AG09309 (cell line): ENCODE measurements around the gene ABHD12.

Experiments
- DNase-seq: peaks from one replicate; pipeline ENCODE4 v3.0.0-alpha.2; 2010; ENCODE audit warnings: low read depth
- H3K4me3 ChIP-seq: 2 replicates; pipeline ENCODE4 v1.5.1; 2011; ENCODE audit warnings: mild to moderate bottlenecking, low read depth, low read length, moderate library complexity; ENCODE audit not compliant: control insufficient read depth
- TF ChIP-seq, protein P1 (sequence below): IDR thresholded peaks from 2 replicates; pipeline ENCODE4 v1.5.1; 2011; ENCODE audit warnings: mild to moderate bottlenecking, low read depth, low read length, inconsistent platforms; ENCODE audit not compliant: insufficient read depth, control insufficient read depth; ENCODE audit errors: missing control alignments

The ABHD12 gene

DNA sequence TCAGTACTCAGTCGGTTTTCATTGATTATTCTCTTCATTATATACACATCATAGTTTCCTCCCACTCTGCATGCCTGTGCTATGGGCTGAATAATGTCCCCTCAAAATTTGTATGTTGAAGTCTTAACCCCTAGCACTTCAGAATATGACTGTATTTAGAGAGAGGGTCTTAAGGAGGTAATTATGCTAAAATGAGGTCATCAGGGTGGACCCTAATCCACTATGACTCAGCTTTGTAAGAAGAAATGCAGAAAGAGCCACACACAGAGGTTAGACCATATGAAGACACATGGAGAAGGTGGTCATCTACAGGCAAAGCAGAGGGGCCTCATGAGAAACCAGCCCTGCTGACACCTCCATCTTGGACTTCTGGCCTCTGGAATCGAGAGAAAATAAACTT lies 15.8 kb downstream of the ABHD12 start:
- H3K4me3 ChIP-seq = no peak overlapping the region
- TF ChIP-seq, protein P1, sequence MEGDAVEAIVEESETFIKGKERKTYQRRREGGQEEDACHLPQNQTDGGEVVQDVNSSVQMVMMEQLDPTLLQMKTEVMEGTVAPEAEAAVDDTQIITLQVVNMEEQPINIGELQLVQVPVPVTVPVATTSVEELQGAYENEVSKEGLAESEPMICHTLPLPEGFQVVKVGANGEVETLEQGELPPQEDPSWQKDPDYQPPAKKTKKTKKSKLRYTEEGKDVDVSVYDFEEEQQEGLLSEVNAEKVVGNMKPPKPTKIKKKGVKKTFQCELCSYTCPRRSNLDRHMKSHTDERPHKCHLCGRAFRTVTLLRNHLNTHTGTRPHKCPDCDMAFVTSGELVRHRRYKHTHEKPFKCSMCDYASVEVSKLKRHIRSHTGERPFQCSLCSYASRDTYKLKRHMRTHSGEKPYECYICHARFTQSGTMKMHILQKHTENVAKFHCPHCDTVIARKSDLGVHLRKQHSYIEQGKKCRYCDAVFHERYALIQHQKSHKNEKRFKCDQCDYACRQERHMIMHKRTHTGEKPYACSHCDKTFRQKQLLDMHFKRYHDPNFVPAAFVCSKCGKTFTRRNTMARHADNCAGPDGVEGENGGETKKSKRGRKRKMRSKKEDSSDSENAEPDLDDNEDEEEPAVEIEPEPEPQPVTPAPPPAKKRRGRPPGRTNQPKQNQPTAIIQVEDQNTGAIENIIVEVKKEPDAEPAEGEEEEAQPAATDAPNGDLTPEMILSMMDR = no peak
- no peak for DNase-seq

DNA sequence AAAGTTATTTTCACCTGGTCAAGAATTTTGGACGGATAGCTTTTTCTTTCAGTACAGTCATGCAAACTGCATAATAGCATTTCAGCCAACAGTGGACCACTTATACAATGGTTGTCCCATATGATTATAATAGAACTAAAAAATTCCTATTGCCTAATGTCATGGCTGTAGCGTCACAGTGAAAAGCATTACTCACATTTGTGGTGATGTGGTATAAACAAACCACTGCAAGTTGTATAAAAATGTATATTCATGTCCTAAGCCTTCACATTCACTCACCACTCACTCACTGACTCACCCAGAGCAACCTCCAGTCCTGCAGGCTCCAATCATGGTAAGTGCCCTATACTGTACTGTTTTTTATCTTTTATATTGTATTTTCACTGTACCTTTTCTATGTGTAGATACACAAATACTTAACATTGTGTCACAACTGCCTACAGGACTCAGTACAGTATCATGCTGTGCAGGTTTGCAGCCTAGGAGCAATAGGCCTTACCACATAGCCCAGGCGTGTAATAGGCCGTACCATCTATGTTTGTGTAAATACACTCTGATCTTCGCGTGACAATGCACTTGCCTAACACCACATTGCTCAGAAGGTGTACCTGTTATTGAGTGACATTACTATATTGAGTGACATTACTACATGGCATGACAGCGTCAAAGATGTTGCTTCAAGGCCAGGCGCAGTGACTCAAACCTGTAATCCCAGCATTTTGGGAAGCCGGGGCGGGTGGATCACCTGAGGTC lies 17.9 kb downstream of the ABHD12 start:
- TF ChIP-seq, protein P1 = no peak
- DNase-seq = peak; percentile 68
- H3K4me3 ChIP-seq = no peak overlapping the region

DNA sequence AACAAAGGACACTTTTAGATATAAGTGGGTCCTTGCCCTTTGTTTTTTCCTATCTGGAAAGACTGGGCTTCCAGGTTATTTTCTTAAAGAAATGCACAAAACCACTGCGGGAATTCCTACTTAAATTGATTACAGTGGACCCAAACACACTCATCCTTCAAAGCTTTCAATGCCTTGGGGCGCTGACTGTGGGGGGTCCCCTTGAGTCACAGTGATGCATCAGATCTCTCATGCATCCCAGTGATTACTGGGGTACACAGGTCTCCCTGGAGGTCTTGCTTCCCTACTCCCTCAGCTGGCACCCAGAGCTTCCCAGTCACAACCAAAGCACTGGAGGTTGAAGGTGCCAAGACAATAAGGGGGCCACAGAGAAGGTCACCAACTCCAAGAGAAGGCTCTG lies 20.7 kb downstream of the ABHD12 start:
- no peak for DNase-seq
- TF ChIP-seq, protein P1 = no peak

DNA sequence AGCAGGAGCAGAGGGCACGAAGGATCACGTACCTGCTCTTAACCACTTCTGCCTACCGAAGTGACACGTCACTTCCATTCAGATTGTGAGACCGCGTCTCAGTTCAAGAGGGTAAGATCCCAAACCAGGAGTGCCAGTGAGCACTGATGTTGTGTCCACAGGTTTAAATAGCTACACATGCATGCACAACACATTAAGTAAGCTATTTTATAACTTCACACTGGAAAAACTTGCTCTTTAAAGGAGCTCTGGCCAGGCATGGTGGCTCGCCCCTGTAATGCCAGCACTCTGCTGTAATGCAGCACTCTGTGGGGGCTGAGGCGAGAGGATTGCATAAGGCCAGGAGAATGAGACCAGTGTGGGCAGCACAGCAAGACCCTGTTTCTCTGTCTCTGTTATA lies 21.1 kb downstream of the ABHD12 start:
- DNase-seq = no peak
- TF ChIP-seq, protein P1 = no peak
- H3K4me3 ChIP-seq = no peak overlapping the region

More for the DNA sequence above, 20.7 kb downstream of the ABHD12 start:
- H3K4me3 ChIP-seq = no peak overlapping the region

DNA sequence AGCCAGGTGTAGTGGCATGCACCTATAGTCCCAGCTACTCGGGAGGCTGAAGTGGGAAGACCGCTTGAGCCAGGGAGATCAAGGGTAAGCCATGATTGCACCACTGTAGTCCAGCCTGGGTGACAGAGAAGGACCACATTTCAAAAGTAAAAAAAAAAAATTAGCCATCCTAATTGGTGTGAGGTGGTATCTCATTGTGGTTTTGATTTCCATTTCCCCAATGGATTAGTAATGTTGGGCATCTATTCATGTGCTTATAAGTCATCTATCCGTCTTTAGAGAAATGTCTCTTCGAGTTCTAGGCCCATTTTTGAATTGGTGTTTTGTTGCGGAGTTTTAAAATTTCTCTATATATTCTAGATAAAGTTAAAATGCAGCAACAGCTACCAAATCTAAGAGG lies 21.7 kb downstream of the ABHD12 start:
- DNase-seq = no peak
- H3K4me3 ChIP-seq = no peak overlapping the region
- TF ChIP-seq, protein P1 = no peak

DNA sequence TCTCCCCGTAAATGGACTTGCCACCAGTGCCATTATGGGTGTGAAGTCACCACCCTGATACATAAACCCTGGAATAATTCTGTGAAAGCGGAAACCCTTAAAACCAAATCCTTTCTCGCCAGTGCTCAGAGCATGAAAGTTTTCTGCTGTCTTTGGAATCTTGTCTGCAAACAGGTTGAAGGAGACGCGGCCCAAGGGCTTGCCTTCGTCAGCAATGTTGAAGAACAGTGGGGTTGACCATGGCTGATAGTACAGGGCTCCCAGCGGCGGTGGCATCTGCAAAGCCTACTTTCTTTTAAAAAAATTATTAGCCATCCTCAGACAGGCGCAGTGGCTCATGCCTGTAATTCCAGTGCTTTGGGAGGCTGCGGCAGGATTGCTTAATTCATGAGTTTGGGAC lies 22.1 kb downstream of the ABHD12 start:
- no peak for DNase-seq
- TF ChIP-seq, protein P1 = no peak
- H3K4me3 ChIP-seq = no peak overlapping the region
